Measurements from ENCODE around the gene SIM1.

Gene SIM1

GRCh38 chr6:100464903-100465700 is at the start of gene SIM1:
Gene SIM1, minus strand, starts transcription at chr6:100464921. Its CDS starts 1,453 bp downstream, at chr6:100463468.
- peak; percentile 94 for DNase-seq (ENCODE audit: low spot score)

GRCh38 chr6:100512203-100512862 is 47.6 kb upstream of the SIM1 start:
- no peak for DNase-seq (ENCODE audit: low spot score)

DNA sequence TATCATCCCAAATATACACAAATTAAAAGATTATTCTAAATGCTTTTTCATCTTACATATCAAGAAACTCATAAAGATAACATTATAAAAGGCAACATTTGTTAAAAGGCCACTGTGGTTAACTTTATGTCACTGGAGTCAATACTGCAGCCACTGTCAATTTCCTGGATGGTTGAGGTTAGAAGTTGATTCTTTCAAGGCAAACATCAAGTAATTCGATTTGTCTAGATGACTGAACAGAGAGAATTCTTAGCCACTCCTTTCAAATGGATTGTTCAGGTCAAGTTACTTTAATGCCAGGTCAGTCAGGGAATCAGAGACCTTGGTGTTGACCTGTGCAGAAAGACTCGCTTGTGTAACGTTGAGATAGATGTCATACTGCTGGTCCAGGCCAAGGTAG is 44.4 kb upstream of the SIM1 start:
- no peak for DNase-seq (ENCODE audit: low spot score)

GRCh38 chr6:100506651-100507050 is 41.9 kb upstream of the SIM1 start:
- no peak for DNase-seq (ENCODE audit: low spot score)

DNA sequence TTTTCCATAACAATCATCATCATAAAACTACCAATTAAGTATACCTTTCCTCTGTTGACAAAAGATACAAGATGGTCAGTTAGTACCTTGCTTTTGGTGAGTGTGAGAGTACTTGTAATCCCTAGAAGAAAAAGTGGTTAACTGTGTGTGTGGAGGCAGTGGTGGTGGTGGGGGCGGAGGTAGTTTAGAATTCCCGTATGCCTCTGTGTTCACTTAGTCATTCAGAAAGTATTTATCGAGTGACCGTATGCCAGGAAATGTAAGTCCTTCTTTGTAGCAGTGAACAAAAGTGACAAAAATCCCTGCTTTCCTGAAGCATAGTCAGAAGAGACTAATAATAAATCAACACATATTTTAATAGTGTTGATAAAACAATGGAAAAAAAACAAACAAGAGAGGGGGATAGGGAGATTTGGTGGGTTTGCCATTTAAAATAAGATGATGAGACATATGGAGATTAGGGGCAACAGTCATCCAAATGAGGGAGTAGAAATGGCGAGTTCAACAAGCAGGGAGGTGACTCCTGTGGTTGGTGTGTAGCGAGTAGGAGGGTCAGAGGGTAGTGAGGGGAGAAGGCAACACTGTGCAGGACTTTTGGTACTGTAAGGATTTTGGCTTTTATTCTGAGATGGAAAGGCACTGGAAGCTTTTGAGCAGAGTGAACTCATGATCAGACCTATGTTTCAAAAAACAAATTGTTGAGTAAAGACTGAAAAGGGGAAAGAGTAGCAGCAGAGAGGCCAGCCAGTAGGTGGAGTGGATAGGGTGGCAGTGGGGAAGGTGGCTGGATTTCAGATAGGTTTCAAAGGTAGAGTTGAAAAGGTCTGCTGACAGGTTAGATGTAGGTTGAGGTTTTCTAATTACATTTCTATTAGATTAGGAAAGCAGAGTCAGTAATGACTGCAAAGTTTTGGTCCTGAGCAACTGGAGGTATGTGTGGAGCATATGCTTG is 40.3 kb upstream of the SIM1 start:
- no peak for DNase-seq (ENCODE audit: low spot score)

GRCh38 chr6:100503043-100503705 is 38.5 kb upstream of the SIM1 start:
- no peak for DNase-seq (ENCODE audit: low spot score)

DNA sequence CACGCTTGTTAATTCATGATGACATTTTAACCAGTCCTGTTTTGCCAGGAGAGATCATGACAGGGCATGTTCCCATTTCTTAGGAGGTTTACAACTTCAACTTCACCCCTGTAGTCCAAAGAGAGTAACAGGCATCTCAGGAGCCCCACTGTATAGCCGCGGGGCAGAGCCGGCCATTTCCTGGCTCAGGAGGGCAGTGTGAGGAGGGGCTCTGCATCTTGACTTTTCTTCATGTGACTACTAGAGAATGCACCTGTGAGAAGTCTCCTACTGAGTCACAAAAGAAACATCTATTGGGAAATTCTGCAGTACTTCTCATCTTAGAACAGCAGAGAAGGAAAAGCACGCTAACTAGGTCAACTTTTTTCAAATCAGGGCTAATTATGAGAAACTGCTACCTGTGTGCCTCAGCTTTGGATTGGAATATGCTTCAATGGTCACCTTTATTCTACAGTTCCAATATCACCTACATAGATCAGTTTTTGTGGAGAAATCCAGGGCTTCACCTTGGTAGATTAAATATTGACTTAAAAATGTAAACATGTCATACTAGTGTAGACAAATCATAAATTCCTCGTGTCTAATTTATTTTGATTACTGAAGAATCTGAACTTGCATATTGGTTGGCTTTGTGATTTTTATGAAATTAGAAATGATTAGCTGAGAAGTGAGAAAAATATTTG is 28.6 kb upstream of the SIM1 start:
- no peak for DNase-seq (ENCODE audit: low spot score)

- no peak for DNase-seq (ENCODE audit: low spot score)
Observed at GRCh38 chr6:100491952-100492670, 27.4 kb upstream of the SIM1 start.

- DNase-seq (ENCODE audit: low spot score) = no peak
Observed at GRCh38 chr6:100490065-100490464, 25.3 kb upstream of the SIM1 start.

DNA sequence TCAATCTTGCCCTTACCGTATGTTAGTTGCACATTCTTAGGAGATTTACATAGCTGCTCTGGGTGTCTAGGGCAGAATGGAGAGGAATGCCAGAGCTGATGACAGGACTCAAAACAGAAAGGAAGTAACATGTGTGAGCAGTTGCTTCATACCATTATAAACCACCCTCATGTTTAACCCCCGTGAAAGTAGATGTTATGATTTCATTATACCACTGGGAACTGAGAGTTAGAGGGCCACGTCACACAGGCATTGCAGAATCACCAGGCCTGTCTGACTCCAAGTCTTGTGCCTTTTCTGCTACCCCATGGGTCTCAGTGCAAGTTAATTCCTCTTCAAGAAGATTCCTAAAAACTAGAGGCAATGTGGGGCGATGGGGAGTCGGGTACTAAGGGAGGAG is 23.5 kb upstream of the SIM1 start:
- no peak for DNase-seq (ENCODE audit: low spot score)

DNA sequence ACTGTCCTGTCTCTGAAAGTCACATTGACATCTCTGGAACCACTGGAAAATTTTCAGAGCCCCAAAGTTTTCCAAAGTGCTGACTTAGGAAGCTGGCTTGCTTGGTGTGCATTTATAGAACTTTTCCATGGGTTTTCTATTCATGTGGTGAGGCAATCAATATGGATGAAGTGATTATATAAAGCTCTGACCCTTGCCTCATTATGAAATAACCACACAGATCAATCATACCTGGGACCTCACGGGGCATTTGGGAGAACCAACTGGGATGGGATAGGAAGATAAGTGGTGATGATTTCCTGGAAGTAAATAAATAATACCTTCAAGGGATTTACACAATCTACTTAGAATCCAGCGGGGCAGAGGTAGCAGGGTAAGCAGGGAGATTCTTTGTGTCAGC is 22.9 kb upstream of the SIM1 start:
- DNase-seq (ENCODE audit: low spot score) = no peak

DNA sequence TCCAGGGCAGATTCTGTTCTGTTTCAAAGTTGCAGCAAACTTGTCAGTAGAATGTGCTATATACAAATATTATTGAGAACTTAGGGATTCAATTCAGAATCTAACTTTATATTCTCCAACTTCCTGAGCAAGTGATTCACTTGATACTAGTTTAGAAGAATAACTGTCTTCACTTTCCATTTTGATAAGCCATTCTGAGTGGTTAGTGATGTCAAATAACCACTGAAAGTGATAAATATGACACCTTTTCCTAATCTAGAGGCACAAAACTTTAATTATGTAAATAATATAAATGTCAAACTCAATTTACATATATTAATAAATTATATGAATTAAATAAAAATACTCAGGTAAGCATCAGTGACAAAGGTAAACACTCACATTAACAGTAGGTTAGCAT is 20.5 kb upstream of the SIM1 start:
- DNase-seq (ENCODE audit: low spot score) = no peak

DNA sequence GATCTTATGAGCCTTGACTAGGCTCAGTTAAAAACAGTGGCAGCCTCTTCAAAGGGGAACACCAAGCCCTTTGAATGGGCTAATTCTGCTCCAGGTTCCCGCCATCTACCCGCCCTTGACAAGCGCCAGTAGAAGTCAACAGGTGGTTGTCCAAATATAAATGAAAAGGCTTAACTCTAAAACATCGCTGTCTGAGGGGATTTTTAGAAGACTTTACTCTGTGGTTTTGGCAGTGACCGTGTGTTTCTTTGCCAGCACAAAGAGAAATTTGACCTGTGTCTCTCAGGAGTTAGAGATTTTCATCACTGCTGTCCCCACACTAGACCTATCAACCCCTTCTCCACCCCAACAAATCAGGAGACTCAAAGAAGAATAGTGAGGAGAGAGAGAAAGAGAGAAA is 19.8 kb upstream of the SIM1 start:
- no peak for DNase-seq (ENCODE audit: low spot score)

DNA sequence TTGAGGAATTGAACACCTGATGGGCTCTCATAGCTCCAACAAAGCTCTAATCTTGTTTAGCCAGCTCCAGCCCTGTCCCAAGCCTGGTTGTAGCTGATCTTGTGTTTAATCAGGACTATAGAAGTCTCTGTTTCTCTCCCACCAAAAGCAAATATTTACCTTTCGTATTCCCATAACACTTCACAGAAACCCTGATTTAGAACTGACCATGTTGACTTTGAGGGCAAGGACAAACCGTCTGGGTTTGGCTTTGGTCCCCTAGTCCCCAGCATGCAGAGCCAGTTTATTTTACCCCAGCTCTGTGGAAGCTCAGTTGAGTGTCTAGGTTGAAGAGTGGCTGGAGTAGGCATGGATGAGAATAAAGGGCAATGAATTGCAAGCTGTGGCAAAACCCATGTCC is 18.0 kb upstream of the SIM1 start:
- no peak for DNase-seq (ENCODE audit: low spot score)

GRCh38 chr6:100479179-100480035 is 14.7 kb upstream of the SIM1 start:
- no peak for DNase-seq (ENCODE audit: low spot score)

DNA sequence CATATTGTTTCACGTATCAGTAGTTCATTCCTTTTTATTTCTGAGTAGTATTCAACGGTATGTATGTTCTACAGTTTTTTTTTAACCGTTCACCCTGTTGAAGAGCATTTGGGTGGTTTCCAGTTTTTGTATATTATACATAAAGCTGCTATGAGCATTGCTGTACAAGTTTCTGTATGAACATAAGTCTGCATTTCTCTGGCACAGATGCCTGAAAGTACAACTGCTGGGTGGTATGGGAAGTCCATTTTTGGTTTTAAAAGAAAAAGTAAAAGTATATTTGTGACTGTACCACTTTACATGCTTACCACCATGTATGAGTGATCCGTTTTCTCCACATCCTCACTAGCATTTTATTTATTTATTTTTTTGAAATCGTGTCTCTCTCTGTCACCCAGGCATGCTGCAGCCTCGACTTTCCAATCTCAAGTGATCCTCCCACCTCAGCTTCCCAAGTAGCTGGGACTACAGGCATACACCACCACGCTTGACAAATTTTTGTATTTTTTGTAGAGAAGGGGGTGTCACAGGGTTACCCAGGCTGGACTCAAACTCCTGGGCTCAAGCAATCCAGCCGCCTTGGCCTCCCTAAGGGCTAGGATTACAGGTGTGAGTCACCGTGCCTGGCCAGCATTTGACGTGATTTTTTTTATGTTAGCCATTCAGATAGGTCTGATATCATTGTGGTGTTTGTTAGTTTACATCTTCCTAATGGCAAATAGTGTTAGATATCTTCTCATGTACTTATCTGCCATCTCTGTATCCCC is 11.0 kb upstream of the SIM1 start:
- no peak for DNase-seq (ENCODE audit: low spot score)

DNA sequence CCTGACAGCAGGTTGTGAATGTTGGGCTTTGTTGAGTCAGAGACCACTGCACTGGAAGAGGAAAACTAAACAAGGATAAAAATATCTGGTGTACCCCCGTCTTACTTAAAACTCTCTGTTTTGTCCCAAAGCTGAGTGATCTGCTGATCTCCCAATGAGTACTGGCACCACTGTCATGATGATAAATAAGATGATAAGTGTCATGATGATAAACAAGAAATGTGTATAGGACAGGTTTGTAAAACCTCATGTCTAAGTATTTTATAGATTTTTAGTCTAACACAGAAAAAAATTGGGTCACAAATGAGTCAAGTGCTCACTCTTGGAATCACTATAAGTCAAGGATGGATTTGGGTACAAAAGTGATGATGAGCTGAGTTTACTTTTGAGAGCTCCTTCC is 8.5 kb upstream of the SIM1 start:
- DNase-seq (ENCODE audit: low spot score) = no peak

GRCh38 chr6:100472674-100473073 is 8.0 kb upstream of the SIM1 start:
- no peak for DNase-seq (ENCODE audit: low spot score)
